HepG2 (cell line): ENCODE data around the gene EMC9. TPM values are rescaled to one million over a fixed set of nuclear protein-coding genes. Genes with fewer than 3 reads are reported as not detected.
A peak's percentile ranks its signal among the peaks of the same experiment; 100 is the strongest.

Experiments used
- ATF7-NPFF ChIP-seq: sonication (generic); formaldehyde crosslinking; IDR thresholded peaks from 2 replicates; pipeline ENCODE4 v1.8.1; 2023; ENCODE audit warnings: mild to moderate bottlenecking, low read depth, missing genetic modification reagents, moderate library complexity
- CBX2 ChIP-seq, 2 experiments: fragments of 200-600 bp in 1 of 2; sonication (generic); formaldehyde crosslinking in 1 of 2; IDR thresholded peaks; 2 replicates each; pipeline versions ENCODE4 v1.7.0 to v1.8.1; 2018 to 2022; ENCODE audit warnings: low read depth in 2 of 2, low read length in 1 of 2, mild to moderate bottlenecking in 1 of 2, missing genetic modification reagents in 1 of 2
- GTF2F1 ChIP-seq: fragments of 150-350 bp; IDR thresholded peaks from 2 replicates; pipeline ENCODE4 v1.6.1; 2014; ENCODE audit warnings: low read length
- HIC2 ChIP-seq: sonication (generic); formaldehyde crosslinking; IDR thresholded peaks from 2 replicates; pipeline ENCODE4 v1.9.0; 2022; ENCODE audit warnings: low read depth, missing genetic modification reagents
- HNF4G ChIP-seq, 2 experiments: sonication (generic) in 1 of 2; formaldehyde crosslinking in 1 of 2; IDR thresholded peaks; 2 replicates each; pipeline versions ENCODE4 v1.4.0 to v1.6.1; 2011 to 2020; ENCODE audit warnings: borderline replicate concordance in 2 of 2, low read depth in 2 of 2, mild to moderate bottlenecking in 2 of 2, low read length in 1 of 2, missing genetic modification reagents in 1 of 2, moderate library complexity in 1 of 2
- MED13 ChIP-seq: sonication (generic); formaldehyde crosslinking; IDR thresholded peaks from 2 replicates; pipeline ENCODE4 v1.5.0; 2020; ENCODE audit warnings: missing genetic modification reagents
- PHF5A ChIP-seq: IDR thresholded peaks from one replicate; pipeline ENCODE4 v1.6.1; 2018; ENCODE audit warnings: low read depth, missing genetic modification reagents; ENCODE audit not compliant: unreplicated experiment
- PREB ChIP-seq: sonication (generic); formaldehyde crosslinking; IDR thresholded peaks from 2 replicates; pipeline ENCODE4 v1.4.0; 2020; ENCODE audit warnings: missing genetic modification reagents
- SAP130 ChIP-seq: IDR thresholded peaks from 2 replicates; pipeline ENCODE4 v1.6.1; 2016; ENCODE audit warnings: low read depth
- TGIF2 ChIP-seq: IDR thresholded peaks from 2 replicates; pipeline ENCODE4 v1.6.1; 2016; ENCODE audit warnings: control low read depth, missing compliant biosample characterization
- YEATS2 ChIP-seq: sonication (generic); formaldehyde crosslinking; IDR thresholded peaks from 2 replicates; pipeline ENCODE4 v1.4.0; 2020; ENCODE audit warnings: missing genetic modification reagents, borderline replicate concordance
- ZFY ChIP-seq: sonication (generic); formaldehyde crosslinking; IDR thresholded peaks from 2 replicates; pipeline ENCODE4 v1.4.0; 2020; ENCODE audit warnings: missing genetic modification reagents
- ZNF256 ChIP-seq: sonication (generic); formaldehyde crosslinking; conservative IDR thresholded peaks from 2 replicates; pipeline ENCODE4 v1.4.0; 2020; ENCODE audit warnings: missing genetic modification reagents
- ZNF414 ChIP-seq: sonication (generic); formaldehyde crosslinking; IDR thresholded peaks from 2 replicates; pipeline ENCODE4 v1.5.0; 2020; ENCODE audit warnings: missing genetic modification reagents
- ZNF484 ChIP-seq: sonication (generic); formaldehyde crosslinking; IDR thresholded peaks from 2 replicates; pipeline ENCODE4 v1.5.1; 2020; ENCODE audit warnings: mild to moderate bottlenecking, low read depth, missing genetic modification reagents, borderline replicate concordance
- ZNF609 ChIP-seq: sonication (generic); formaldehyde crosslinking; IDR thresholded peaks from 2 replicates; pipeline ENCODE4 v1.4.0; 2020; ENCODE audit warnings: mild to moderate bottlenecking, missing genetic modification reagents, borderline replicate concordance
- ZXDC ChIP-seq: sonication (generic); formaldehyde crosslinking; IDR thresholded peaks from 2 replicates; pipeline ENCODE4 v1.5.0; 2020; ENCODE audit warnings: mild to moderate bottlenecking, missing genetic modification reagents
- polyA plus RNA-seq, 8 experiments: library from polyadenylated mRNA; depleted of rRNA in 3 of 8; stranded (reverse) in 7 of 8; unstranded in 1 of 8; fragments of >200 nt; fragmentation: Illumina TruSeq in 4 of 8; extraction: Trizol in 4 of 8; gene quantifications; 2 replicates each; pipeline versions ENCODE4 v1.2.1 to v1.2.3, GENCODE V29; 2011 to 2016; ENCODE audit warnings: low read depth in 4 of 8, missing spikeins in 1 of 8, mixed read lengths in 1 of 8; ENCODE audit not compliant: insufficient read depth in 1 of 8
- total RNA-seq, 5 experiments: library from RNA; depleted of rRNA; stranded (reverse); fragments of >200 nt; fragmentation: Illumina TruSeq; extraction: Trizol; gene quantifications; 2 replicates each; pipeline ENCODE4 v1.2.3, GENCODE V29; 2016; ENCODE audit warnings: low read depth in 1 of 5

Gene EMC9
- total and polyA plus RNA-seq, 2 of the 13 experiments (the other 11 are each of a cell fraction or from before 2014, with no cell fraction given) = 60.5 to 78.7 TPM

GRCh38 chr14:24131549-24131966 lies 9.8 kb downstream of the EMC9 start (continued):
- no peak for TF ChIP-seq TGIF2 (CRISPR knock-in tag)
- no peak for TF ChIP-seq YEATS2 (CRISPR knock-in tag)
- 0 out of 2 replicates have a peak, but pooled peaks have one; percentile 3 for TF ChIP-seq ATF7-NPFF (CRISPR knock-in tag)
- TF ChIP-seq ZNF256 (CRISPR knock-in tag) = no peak
- no peak for TF ChIP-seq MED13 (CRISPR knock-in tag)
- no peak for TF ChIP-seq SAP130 (CRISPR knock-in tag)
- TF ChIP-seq ZNF414 (CRISPR knock-in tag) = no peak
- TF ChIP-seq ZNF484 = no peak
- TF ChIP-seq ZNF609 (CRISPR knock-in tag) = no peak
- 0 out of 2 replicates have a peak, but pooled peaks have one; percentile 22 for TF ChIP-seq HNF4G (IDR thresholded peaks at IDR 0.05; ENCODE audit: borderline replicate concordance, low read depth, low read length)
- no peak for TF ChIP-seq HNF4G (CRISPR knock-in tag; IDR thresholded peaks at IDR 0.05; ENCODE audit: borderline replicate concordance, low read depth)
- TF ChIP-seq ZXDC (CRISPR knock-in tag) = no peak
- no peak for TF ChIP-seq CBX2 (IDR thresholded peaks at IDR 0.05; ENCODE audit: low read depth, low read length)
- no peak for TF ChIP-seq CBX2 (CRISPR knock-in tag; IDR thresholded peaks at IDR 0.05; ENCODE audit: low read depth)
- peak; percentile 10; the same call in 1 of the 2 replicates for TF ChIP-seq HIC2 (CRISPR knock-in tag)
- TF ChIP-seq ZFY (CRISPR knock-in tag) = no peak
- TF ChIP-seq PREB (CRISPR knock-in tag) = no peak
- no peak for TF ChIP-seq PHF5A (CRISPR knock-in tag)
- no peak for TF ChIP-seq GTF2F1
